GM12865 (cell line): ENCODE data around the gene IL2RA.
A peak's percentile ranks its signal among the peaks of the same experiment; 100 is the strongest.

ENCODE experiments used
- DNase-seq: peaks from one replicate; pipeline ENCODE4 v3.0.0; 2010; ENCODE audit warnings: low read depth
- H3K4me3 ChIP-seq: 2 replicates; pipeline ENCODE4 v1.5.1; 2011; ENCODE audit warnings: mild to moderate bottlenecking, low read depth, low read length, control low read depth
- TF ChIP-seq, protein P1 (sequence below): IDR thresholded peaks from 2 replicates; pipeline ENCODE4 v1.5.1; 2011; ENCODE audit warnings: low read length, control low read depth, low read depth, inconsistent platforms; ENCODE audit not compliant: insufficient read depth; ENCODE audit errors: missing control alignments

The IL2RA gene

DNA sequence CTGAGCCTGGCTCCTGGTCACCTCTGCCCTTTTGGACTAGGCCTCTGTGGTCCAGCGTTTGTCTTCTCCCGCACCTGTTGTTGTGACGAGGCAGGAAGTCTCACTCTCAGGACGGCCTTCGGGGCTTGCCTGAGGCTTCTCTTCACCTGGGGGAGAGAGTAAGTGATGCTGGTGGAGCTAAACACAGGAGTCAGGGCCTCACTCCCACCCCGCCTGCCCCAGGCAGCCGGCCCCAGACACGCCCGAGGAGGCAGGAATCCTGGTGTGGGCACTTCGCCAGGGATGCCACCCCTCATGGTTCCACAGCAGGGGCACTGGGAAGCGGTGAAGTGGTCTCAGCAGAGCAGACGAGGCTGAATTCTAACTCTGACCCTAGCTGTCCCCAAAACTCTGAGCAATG lies 42.4 kb downstream of the IL2RA start:
- TF ChIP-seq, protein P1, sequence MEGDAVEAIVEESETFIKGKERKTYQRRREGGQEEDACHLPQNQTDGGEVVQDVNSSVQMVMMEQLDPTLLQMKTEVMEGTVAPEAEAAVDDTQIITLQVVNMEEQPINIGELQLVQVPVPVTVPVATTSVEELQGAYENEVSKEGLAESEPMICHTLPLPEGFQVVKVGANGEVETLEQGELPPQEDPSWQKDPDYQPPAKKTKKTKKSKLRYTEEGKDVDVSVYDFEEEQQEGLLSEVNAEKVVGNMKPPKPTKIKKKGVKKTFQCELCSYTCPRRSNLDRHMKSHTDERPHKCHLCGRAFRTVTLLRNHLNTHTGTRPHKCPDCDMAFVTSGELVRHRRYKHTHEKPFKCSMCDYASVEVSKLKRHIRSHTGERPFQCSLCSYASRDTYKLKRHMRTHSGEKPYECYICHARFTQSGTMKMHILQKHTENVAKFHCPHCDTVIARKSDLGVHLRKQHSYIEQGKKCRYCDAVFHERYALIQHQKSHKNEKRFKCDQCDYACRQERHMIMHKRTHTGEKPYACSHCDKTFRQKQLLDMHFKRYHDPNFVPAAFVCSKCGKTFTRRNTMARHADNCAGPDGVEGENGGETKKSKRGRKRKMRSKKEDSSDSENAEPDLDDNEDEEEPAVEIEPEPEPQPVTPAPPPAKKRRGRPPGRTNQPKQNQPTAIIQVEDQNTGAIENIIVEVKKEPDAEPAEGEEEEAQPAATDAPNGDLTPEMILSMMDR: no peak
- no peak for DNase-seq
- no peak overlapping the region for H3K4me3 ChIP-seq

DNA sequence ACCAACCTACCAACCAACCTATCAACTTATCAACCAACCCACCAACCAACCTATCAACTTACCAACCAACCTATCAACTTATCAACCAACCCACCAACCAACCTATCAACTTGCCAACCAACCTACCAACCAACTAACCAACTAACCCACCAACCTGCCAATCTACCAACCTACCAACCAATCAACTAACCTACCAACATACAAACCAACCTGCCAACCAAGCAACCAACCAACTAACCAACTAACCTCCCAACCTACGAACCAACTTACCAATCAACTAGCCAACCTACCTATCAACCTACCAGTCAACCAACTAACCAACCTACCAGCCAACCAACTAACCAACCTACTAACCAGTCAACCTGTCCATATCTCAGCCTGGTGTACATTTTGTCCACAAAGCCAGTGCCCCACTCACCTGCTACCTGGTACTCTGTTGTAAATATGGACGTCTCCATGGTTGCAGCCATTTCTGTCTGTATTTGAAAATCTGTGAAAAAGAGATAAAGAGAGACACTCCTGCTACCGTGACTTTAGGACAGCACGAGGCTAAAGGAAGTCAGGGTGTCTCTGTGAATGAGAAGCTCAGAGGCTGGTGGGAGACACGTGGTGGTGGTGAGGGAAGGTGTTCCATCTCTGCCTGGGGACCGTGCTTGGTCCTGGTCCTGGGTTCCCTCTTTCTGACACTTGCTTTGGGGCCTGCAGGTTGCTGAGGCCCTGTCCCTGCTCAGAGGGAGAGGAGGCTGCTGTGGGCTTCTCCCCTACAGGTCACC lies 43.0 kb downstream of the IL2RA start:
- no peak overlapping the region for H3K4me3 ChIP-seq
- TF ChIP-seq, protein P1: no peak
- no peak for DNase-seq

DNA sequence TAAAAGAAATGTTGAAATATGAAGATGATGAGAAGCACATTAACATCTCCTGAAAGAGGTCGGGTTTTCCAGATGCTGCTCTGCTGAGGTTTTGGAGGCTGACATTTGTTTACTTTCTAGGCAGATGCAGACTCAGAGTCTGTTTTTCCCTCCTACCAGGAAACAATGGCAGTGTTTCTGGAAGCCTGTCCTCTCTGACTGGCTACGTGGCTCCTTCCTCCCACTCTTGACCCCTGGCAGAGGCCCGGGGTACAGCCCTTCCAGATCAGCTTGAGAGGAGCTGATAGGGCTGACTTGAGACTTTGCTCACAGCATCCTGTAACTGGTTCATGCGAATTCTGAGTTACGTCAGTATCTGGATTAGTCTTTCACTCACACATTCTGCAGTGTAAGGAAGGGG lies 43.7 kb downstream of the IL2RA start:
- H3K4me3 ChIP-seq: no peak overlapping the region
- TF ChIP-seq, protein P1: no peak
- no peak for DNase-seq

DNA sequence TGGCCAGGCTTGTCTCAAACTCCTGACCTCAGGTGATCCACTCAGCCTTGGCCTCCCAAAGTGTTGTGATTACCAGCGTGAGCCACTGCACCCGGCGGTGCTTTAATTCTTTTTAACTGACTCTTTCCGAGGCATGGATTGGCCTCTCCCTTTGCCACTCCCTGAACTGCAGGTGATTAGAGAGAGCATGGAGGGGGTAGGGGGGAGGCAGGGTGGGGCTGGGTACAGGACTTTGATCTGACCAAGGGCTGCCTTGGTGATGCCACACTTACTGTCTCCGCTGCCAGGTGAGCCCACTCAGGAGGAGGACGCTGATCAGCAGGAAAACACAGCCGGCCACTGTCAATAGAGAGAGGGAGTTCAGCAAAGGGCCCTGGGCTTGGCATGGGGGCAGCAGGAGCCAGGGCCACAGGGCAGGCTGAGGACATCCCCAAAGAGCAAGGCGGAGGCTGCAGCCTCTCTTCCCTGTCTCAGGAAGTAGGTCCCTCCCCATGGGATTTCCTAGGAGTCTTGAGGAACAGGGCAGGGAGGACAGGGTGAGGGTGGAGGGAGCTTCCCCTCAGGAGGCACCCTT lies 44.3 kb downstream of the IL2RA start:
- no peak for DNase-seq
- TF ChIP-seq, protein P1: no peak
- no peak overlapping the region for H3K4me3 ChIP-seq

DNA sequence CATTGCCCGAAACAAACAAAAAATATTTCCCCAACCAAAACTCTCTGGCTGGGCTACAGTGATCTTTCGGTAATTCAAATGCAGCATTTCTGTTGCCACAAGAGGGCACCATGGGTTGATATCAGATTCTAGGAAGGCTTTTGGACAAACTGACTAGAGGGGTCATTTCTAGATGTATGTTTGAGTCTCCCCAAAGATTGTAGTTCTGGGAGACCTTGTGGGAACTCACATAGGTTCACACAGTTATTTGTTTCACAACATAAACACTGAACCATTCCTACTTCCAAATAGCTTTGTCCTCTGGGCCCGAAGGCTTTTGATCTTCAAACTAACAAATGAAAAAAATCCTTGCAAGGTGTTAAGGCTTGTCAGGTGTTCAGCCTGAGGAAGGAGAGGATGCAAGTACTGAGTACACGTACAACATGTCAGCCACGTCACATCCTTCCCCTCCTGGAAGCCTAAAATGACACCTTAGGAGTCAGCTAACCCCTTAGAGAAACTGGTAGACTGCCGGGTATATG lies 47.9 kb downstream of the IL2RA start:
- peak; percentile 76 for DNase-seq
- TF ChIP-seq, protein P1: peak; percentile 69
- H3K4me3 ChIP-seq: no peak overlapping the region

DNA sequence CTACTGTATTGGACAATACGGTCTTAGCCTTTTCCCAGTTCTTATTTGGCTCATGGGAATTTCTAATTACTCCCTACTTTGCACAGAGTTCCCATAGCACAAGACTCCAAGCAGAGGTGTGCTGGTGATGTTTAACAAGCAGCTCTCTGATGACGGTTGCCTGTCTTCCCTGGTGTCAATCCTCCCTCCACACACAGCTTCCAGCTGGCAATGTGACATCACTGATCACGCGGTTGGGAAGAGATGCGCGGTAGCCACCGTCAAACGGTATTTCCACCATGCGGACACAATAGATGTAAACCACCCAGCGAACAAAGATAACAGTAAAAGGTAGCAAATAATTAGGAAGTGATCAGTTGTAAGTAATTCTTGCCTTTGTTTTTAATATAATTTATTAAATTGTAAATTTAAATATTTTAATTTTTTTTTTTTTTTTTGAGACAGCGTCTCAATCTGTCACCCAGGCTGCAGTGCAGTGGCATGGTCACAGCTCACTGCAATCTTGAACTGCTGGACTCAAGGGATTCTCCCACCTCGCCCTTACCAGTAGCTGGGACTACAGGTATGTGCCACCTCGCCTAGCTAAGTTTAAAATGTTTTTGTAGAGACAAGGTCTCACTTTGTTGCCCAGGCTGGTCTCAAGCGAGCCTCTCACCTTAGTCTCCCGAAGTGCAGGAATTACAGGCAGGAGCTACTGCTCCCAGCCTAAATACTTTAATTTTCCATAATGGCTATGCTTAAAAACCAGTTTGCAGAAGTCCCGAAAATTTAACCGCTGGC lies 48.6 kb downstream of the IL2RA start:
- H3K4me3 ChIP-seq: no peak overlapping the region
- TF ChIP-seq, protein P1: no peak
- no peak for DNase-seq
